ENCODE measurements around the gene TNNI3. TPM values are rescaled to one million over a fixed set of nuclear protein-coding genes. Genes with fewer than 3 reads are reported as not detected.

TNNI3 gene
- total RNA-seq, 1 experiment from 2014 or later: 14.6 TPM

GRCh38 chr19:55113570-55114039, 43.9 kb downstream of the TNNI3 start:
- intact Hi-C loops (cut with micrococcal nuclease; ENCODE audit: unreplicated experiment): no loop called here
- Histone ChIP-seq H3K27ac (ENCODE audit: low read length) (no peak overlapping the region; the same call in 1 of the 2 replicates), H3K4me1 (ENCODE audit: control insufficient read depth, insufficient read depth, low read length) (peaks cover 34% of the 10 kb centered on the region), H3K4me3 (ENCODE audit: low read depth in 2 of 2, low read length in 2 of 2) (no peak overlapping the region), H3K9me3 (ENCODE audit: control insufficient read depth, insufficient read depth, low read depth, low read length) (no peaks in the 10 kb centered on the region), H3K27me3 (ENCODE audit: control insufficient read depth, insufficient read depth, low read length) (no peaks in the 10 kb centered on the region), H3K36me3 (ENCODE audit: control insufficient read depth, insufficient read depth, low read length) (no peaks in the 10 kb centered on the region; the same call in 1 of the 2 replicates)
- POLR2A ChIA-PET: no interaction called here
- DNase-seq (ENCODE audit: low read depth, low spot score) (no peak), ATAC-seq (no peak)
- TF ChIP-seq TCF7L2 (IDR thresholded peaks at IDR 0.05; ENCODE audit: low read depth, low read length) (no peak), CTCF (IDR thresholded peaks at IDR 0.05) (no peak), POLR2AphosphoS5 (IDR thresholded peaks at IDR 0.05; ENCODE audit: low read depth, low read length) (no peak), SIN3A (IDR thresholded peaks at IDR 0.05; ENCODE audit: borderline replicate concordance, insufficient read depth, low read depth, low read length) (no peak)
- TF ChIP-seq, protein P1, sequence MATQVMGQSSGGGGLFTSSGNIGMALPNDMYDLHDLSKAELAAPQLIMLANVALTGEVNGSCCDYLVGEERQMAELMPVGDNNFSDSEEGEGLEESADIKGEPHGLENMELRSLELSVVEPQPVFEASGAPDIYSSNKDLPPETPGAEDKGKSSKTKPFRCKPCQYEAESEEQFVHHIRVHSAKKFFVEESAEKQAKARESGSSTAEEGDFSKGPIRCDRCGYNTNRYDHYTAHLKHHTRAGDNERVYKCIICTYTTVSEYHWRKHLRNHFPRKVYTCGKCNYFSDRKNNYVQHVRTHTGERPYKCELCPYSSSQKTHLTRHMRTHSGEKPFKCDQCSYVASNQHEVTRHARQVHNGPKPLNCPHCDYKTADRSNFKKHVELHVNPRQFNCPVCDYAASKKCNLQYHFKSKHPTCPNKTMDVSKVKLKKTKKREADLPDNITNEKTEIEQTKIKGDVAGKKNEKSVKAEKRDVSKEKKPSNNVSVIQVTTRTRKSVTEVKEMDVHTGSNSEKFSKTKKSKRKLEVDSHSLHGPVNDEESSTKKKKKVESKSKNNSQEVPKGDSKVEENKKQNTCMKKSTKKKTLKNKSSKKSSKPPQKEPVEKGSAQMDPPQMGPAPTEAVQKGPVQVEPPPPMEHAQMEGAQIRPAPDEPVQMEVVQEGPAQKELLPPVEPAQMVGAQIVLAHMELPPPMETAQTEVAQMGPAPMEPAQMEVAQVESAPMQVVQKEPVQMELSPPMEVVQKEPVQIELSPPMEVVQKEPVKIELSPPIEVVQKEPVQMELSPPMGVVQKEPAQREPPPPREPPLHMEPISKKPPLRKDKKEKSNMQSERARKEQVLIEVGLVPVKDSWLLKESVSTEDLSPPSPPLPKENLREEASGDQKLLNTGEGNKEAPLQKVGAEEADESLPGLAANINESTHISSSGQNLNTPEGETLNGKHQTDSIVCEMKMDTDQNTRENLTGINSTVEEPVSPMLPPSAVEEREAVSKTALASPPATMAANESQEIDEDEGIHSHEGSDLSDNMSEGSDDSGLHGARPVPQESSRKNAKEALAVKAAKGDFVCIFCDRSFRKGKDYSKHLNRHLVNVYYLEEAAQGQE (IDR thresholded peaks at IDR 0.05; ENCODE audit: insufficient read depth in 1 of 2, low read depth in 2 of 2, low read length in 1 of 2): no peak
- in situ Hi-C loops (cut with HindIII; ENCODE audit: low pct_unique_long_range_greater_than_20kb, low sequenced_read_pairs): no loop called here
- CTCF ChIA-PET: no interaction called here
- TSS peak; percentile 54 for BruUV-seq (replicated peaks)

GRCh38 chr19:55112777-55113569, 44.6 kb downstream of the TNNI3 start:
- CTCF ChIA-PET: no interaction called here

More at GRCh38 chr19:55112777-55113569, 44.6 kb downstream of the TNNI3 start:
- no peak overlapping the region; the same call in 1 of the 2 replicates for H3K27ac ChIP-seq (ENCODE audit: low read length)
- intact Hi-C loops (cut with micrococcal nuclease; ENCODE audit: unreplicated experiment) (no loop called here), in situ Hi-C loops (cut with HindIII; ENCODE audit: low pct_unique_long_range_greater_than_20kb, low sequenced_read_pairs) (no loop called here)
- no peaks in the 10 kb centered on the region; the same call in 1 of the 2 replicates for H3K36me3 ChIP-seq (ENCODE audit: control insufficient read depth, insufficient read depth, low read length)
- H3K4me1 ChIP-seq (ENCODE audit: control insufficient read depth, insufficient read depth, low read length): peaks cover 29% of the 10 kb centered on the region
- DNase-seq (ENCODE audit: low read depth, low spot score): no peak
- BruUV-seq (replicated peaks): no TSS peak
- no peak for ATAC-seq
- no peaks in the 10 kb centered on the region for H3K27me3 ChIP-seq (ENCODE audit: control insufficient read depth, insufficient read depth, low read length)
- TF ChIP-seq, protein P1 (IDR thresholded peaks at IDR 0.05; ENCODE audit: insufficient read depth in 1 of 2, low read depth in 2 of 2, low read length in 1 of 2): no peak
- TF ChIP-seq TCF7L2 (IDR thresholded peaks at IDR 0.05; ENCODE audit: low read depth, low read length): no peak
- no peak for TF ChIP-seq CTCF (IDR thresholded peaks at IDR 0.05)
- TF ChIP-seq SIN3A (IDR thresholded peaks at IDR 0.05; ENCODE audit: borderline replicate concordance, insufficient read depth, low read depth, low read length): no peak
- no peak for TF ChIP-seq POLR2AphosphoS5 (IDR thresholded peaks at IDR 0.05; ENCODE audit: low read depth, low read length)
- POLR2A ChIA-PET: no interaction called here
- H3K9me3 ChIP-seq (ENCODE audit: control insufficient read depth, insufficient read depth, low read depth, low read length): no peaks in the 10 kb centered on the region
- H3K4me3 ChIP-seq (ENCODE audit: low read depth in 2 of 2, low read length in 2 of 2): no peak overlapping the region

Data from Panc1 (cell line).